NCI-H748 treated with DMSO at 0.1 percent for 48 hours (cell line): ENCODE data around the gene GPRC5A.
"Not testable (repeated sequence)": the region's sequence is repeated elsewhere in the genome, so short reads cannot be mapped to it uniquely, and the experiment has no call there.

Experiments
- DNase-seq: peaks from one replicate; lab custom pipeline; 2025; lab: John Stamatoyannopoulos, UW

GPRC5A gene

GRCh38 chr12:12891080-12891880 is at the start of gene GPRC5A:
Gene GPRC5A (plus strand): TSS chr12:12891562. CDS start chr12:12908250, 16,688 bp downstream.
- DNase-seq = no peak

GRCh38 chr12:12845794-12846243 is 45.5 kb upstream of the GPRC5A start:
- no peak for DNase-seq

- DNase-seq = not testable (repeated sequence)
Measured at GRCh38 chr12:12846780-12847179, 44.6 kb upstream of the GPRC5A start.

GRCh38 chr12:12853435-12853834 is 37.9 kb upstream of the GPRC5A start:
- DNase-seq = no peak

GRCh38 chr12:12859690-12860089 is 31.7 kb upstream of the GPRC5A start:
- no peak for DNase-seq

- DNase-seq = no peak
Measured at GRCh38 chr12:12864243-12864642, 27.1 kb upstream of the GPRC5A start.

- DNase-seq = no peak
Measured at GRCh38 chr12:12868477-12869235, 22.7 kb upstream of the GPRC5A start.

GRCh38 chr12:12870465-12870864 is 20.9 kb upstream of the GPRC5A start:
- DNase-seq = no peak

GRCh38 chr12:12871587-12872138 is 19.7 kb upstream of the GPRC5A start:
- DNase-seq = no peak

- peak; percentile 63 for DNase-seq
Measured at GRCh38 chr12:12872139-12872933, 19.0 kb upstream of the GPRC5A start.

GRCh38 chr12:12872934-12873275 is 18.5 kb upstream of the GPRC5A start:
- DNase-seq = no peak

GRCh38 chr12:12874029-12874428 is 17.3 kb upstream of the GPRC5A start:
- no peak for DNase-seq

- not testable (repeated sequence) for DNase-seq
Measured at GRCh38 chr12:12875301-12875700, 16.1 kb upstream of the GPRC5A start.

GRCh38 chr12:12877153-12877768 is 14.1 kb upstream of the GPRC5A start:
- no peak for DNase-seq

- no peak for DNase-seq
Measured at GRCh38 chr12:12877781-12878455, 13.4 kb upstream of the GPRC5A start.

- DNase-seq = no peak
Measured at GRCh38 chr12:12880537-12880936, 10.8 kb upstream of the GPRC5A start.

- no peak for DNase-seq
Measured at GRCh38 chr12:12881151-12881909, 10.0 kb upstream of the GPRC5A start.

GRCh38 chr12:12882288-12882687 is 9.1 kb upstream of the GPRC5A start:
- no peak for DNase-seq

GRCh38 chr12:12883369-12884001 is 7.9 kb upstream of the GPRC5A start:
- DNase-seq = no peak
